Activated CD4-positive, alpha-beta memory T cell treated with anti-CD3 and anti-CD28 coated beads for 36 hours (primary cell): ENCODE results near the gene RABGAP1L. TPM values are rescaled to one million over a fixed set of nuclear protein-coding genes. Genes with fewer than 3 reads are reported as not detected.
A peak's percentile ranks its signal among the peaks of the same experiment; 100 is the strongest.
"Not testable (repeated sequence)": the region's sequence is repeated elsewhere in the genome, so short reads cannot be mapped to it uniquely, and the experiment has no call there.

ENCODE experiments used
- CTCF ChIA-PET: fragments of 350-600 bp; sonication (Branson Sonifier 250); formaldehyde crosslinking; loops from one replicate; lab custom pipeline; 2021; ENCODE audit warnings: antibody characterized with exemption, inconsistent platforms; lab: Charles Lee
- POLR2A ChIA-PET: fragments of 350-600 bp; sonication (Branson Sonifier 250); formaldehyde crosslinking; loops from one replicate; lab custom pipeline; 2021; ENCODE audit warnings: antibody characterized with exemption; lab: Charles Lee
- DNase-seq: peaks from one replicate; pipeline ENCODE4 v3.0.0-alpha.2; 2020
- H3K27ac Mint-ChIP-seq: one replicate; pipeline ENCODE4 v1.8.0; 2021; ENCODE audit warnings: mixed read lengths
- H3K27me3 Mint-ChIP-seq: one replicate; pipeline ENCODE4 v1.8.0; 2021; ENCODE audit warnings: mixed read lengths
- H3K36me3 Mint-ChIP-seq: one replicate; pipeline ENCODE4 v1.8.0; 2021; ENCODE audit warnings: mixed read lengths
- H3K4me1 Mint-ChIP-seq: one replicate; pipeline ENCODE4 v1.8.0; 2021; ENCODE audit warnings: low read depth, mixed read lengths
- H3K4me3 Mint-ChIP-seq: one replicate; pipeline ENCODE4 v1.8.0; 2021; ENCODE audit warnings: mild to moderate bottlenecking, mixed read lengths
- H3K9me3 Mint-ChIP-seq: one replicate; pipeline ENCODE4 v1.8.0; 2021; ENCODE audit warnings: mixed read lengths
- intact Hi-C: fragments of 100-400 bp; cut with micrococcal nuclease; formaldehyde crosslinking; loops from one replicate; pipeline ENCODE4 v1.15.1; 2023
- total RNA-seq, 2 experiments: library from RNA; stranded (reverse); gene quantifications; one replicate each; pipeline ENCODE4 v1.2.3, GENCODE V29; 2021

RABGAP1L gene
- total RNA-seq, 2 experiments from 2014 or later: 30.5 to 30.9 TPM

DNA sequence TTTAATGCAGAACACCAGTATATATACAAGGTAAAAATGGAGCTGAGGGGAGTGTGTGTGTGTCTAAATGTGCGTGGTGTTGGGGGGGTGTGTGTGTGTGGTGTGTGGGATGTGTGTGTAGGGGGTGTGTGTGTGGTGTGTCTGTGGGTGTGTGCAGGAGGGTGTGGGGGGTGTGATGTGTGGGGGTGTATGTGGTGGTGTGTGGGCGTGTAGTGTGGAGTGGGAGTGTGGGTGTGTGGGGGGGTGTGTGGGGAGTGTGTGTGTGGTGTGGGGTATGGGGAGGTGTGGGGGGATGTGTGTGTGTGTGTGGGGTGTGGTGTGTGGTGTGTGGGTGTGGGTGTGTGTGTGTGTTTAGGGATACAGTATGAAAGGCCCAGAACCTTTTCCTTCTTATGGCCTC is 638.1 kb downstream of the RABGAP1L start:
- no peak for DNase-seq
- intact Hi-C loops: no loop called here
- no peaks in the 10 kb centered on the region for H3K9me3 Mint-ChIP-seq
- H3K4me3 Mint-ChIP-seq: no peak overlapping the region
- no peaks in the 10 kb centered on the region for H3K27me3 Mint-ChIP-seq
- ChIA-PET POLR2A (no interaction called here), CTCF (interaction anchor here (1.5 kb wide), 1 partner anchor 185 kb away, joined by 3 read pairs; no protein-coding TSS in a partner anchor)
- H3K4me1 Mint-ChIP-seq: peaks cover 2% of the 10 kb centered on the region
- H3K36me3 Mint-ChIP-seq: no peaks in the 10 kb centered on the region
- no peak overlapping the region for H3K27ac Mint-ChIP-seq

- Mint-ChIP-seq H3K4me1 (peaks cover 5% of the 10 kb centered on the region), H3K9me3 (no peaks in the 10 kb centered on the region), H3K36me3 (no peaks in the 10 kb centered on the region), H3K27me3 (no peaks in the 10 kb centered on the region), H3K4me3 (no peak overlapping the region), H3K27ac (no peak overlapping the region)
- DNase-seq: no peak
- CTCF ChIA-PET: interaction anchor here (1.1 to 2.1 kb wide), 6 partner anchors 17 to 230 kb away, joined by 3 to 6 read pairs (median 6); no protein-coding TSS in a partner anchor
- intact Hi-C loops: loop anchor here (1.0 kb wide), 4 partner anchors 16 to 200 kb away; partner anchors contain the start of gene CACYBP
- POLR2A ChIA-PET: interaction anchor here (0.8 to 2.1 kb wide), 8 partner anchors 11 to 224 kb away, joined by 3 to 18 read pairs (median 6); partner anchors contain the start of genes CACYBP and MRPS14
These were observed 639.8 kb downstream of the RABGAP1L start for GRCh38 chr1:174799136-174799479.

DNA sequence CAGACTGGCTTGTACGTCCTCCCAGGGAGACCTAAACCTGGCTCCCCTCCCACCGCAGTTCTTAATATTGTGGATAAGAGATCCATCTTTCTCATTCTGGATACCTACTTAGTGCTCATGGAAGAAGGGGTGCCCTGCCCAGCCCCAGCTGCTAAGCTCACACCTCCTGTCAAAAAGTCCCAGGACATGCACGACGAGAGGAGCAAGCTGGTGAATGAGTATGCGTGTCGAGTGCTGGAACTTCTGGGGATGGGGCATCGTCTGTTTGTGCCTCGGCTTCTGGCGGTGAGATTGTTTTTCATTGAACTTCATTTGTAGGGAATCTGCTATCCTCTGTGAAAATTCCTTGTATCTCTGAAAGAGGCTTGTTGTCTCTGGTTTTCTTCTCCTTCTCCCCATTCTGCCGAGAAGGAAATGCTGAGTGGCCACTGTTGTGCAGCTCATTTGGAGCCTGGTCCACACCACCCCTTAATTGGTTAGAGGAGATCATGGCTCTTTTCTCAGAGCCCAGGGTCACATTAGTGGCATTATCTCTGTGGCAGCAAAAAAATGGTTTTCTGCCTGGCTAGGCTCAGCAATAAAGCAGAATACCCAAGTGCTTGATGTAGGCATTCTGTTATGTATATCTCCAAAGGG is 641.0 kb downstream of the RABGAP1L start:
- CTCF ChIA-PET: interaction anchor here (1.0 to 2.1 kb wide), 10 partner anchors 11 to 229 kb away, joined by 3 to 6 read pairs (median 4); no protein-coding TSS in a partner anchor
- Mint-ChIP-seq H3K4me1 (peaks cover 5% of the 10 kb centered on the region), H3K9me3 (no peaks in the 10 kb centered on the region), H3K4me3 (no peak overlapping the region), H3K27me3 (no peaks in the 10 kb centered on the region), H3K27ac (no peak overlapping the region), H3K36me3 (no peaks in the 10 kb centered on the region)
- peak; percentile 33 for DNase-seq
- POLR2A ChIA-PET: interaction anchor here (0.7 to 2.1 kb wide), 8 partner anchors 10 to 199 kb away, joined by 3 to 18 read pairs (median 5); partner anchors contain the start of gene CACYBP
- intact Hi-C loops: no loop called here

GRCh38 chr1:174800876-174801275 is 641.6 kb downstream of the RABGAP1L start:
- peaks cover 5% of the 10 kb centered on the region for H3K4me1 Mint-ChIP-seq
- ChIA-PET POLR2A (interaction anchor here (1.9 to 2.1 kb wide), 2 partner anchors 17 to 199 kb away, joined by 6 to 18 read pairs; partner anchors contain the start of gene CACYBP), CTCF (interaction anchor here (1.2 kb wide), 1 partner anchor 12 kb away, joined by 5 read pairs; no protein-coding TSS in a partner anchor)
- no peak overlapping the region for H3K4me3 Mint-ChIP-seq
- no peaks in the 10 kb centered on the region for H3K9me3 Mint-ChIP-seq
- intact Hi-C loops: no loop called here
- no peak overlapping the region for H3K27ac Mint-ChIP-seq
- DNase-seq: no peak
- no peaks in the 10 kb centered on the region for H3K36me3 Mint-ChIP-seq
- no peaks in the 10 kb centered on the region for H3K27me3 Mint-ChIP-seq

DNA sequence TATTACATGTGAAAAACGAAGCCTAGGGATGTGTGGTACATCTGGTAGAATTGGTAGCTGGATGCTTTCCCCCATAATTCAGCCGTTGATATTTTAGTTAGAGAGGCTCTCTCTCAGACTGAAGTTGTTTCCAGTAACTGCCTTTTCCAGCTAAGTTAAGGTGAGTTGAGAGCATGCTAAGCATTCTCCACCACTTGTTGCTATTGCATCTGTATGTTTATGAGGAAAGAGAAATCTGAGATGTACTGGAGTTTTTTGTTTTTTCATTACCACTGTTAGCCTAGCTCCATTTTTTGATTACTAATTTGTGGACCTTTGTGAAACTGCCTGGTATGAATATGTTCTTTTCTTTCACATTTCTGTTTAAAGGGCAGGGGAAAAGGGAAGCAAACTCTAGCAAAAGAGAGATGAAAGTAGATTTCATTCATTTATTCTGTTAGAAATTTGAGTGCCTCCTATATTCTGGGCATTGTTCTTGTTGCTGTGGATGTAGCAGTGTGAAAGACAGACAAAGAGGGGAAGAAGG is 650.5 kb downstream of the RABGAP1L start:
- no peaks in the 10 kb centered on the region for H3K27me3 Mint-ChIP-seq
- CTCF ChIA-PET: interaction anchor here (0.7 to 0.9 kb wide), 3 partner anchors 12 to 220 kb away, joined by 3 to 4 read pairs (median 4); no protein-coding TSS in a partner anchor
- DNase-seq: no peak
- no peak overlapping the region for H3K4me3 Mint-ChIP-seq
- intact Hi-C loops: no loop called here
- H3K9me3 Mint-ChIP-seq: no peaks in the 10 kb centered on the region
- peak overlapping the region; percentile 11 for H3K27ac Mint-ChIP-seq
- POLR2A ChIA-PET: interaction anchor here (1.6 kb wide), 1 partner anchor 10 kb away, joined by 8 read pairs; no protein-coding TSS in a partner anchor
- H3K4me1 Mint-ChIP-seq: peaks cover 9% of the 10 kb centered on the region
- H3K36me3 Mint-ChIP-seq: peaks cover 5% of the 10 kb centered on the region

DNA sequence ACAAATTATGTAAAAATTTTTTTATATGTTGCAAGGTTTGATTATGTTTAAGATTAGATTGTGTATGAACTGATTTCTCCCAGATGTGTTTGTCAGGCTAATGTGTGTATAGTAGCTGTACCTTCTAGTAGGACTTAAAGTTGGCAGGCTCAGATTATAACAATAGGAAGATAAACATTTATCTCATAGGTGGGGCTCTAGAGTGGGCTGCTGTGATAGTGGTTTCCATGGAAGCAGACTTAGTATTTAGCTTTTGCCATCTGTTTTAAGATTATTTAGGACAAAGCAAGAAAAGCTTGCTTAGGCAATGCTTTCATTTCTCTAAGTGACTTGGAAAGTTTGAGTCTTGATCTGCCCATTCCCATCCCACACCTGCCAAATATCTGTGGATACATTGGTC is 652.7 kb downstream of the RABGAP1L start:
- H3K4me3 Mint-ChIP-seq: no peak overlapping the region
- intact Hi-C loops: no loop called here
- DNase-seq: no peak
- no peaks in the 10 kb centered on the region for H3K9me3 Mint-ChIP-seq
- POLR2A ChIA-PET: interaction anchor here (1.0 kb wide), 1 partner anchor 13 kb away, joined by 3 read pairs; no protein-coding TSS in a partner anchor
- peaks cover 7% of the 10 kb centered on the region for H3K36me3 Mint-ChIP-seq
- H3K27ac Mint-ChIP-seq: no peak overlapping the region
- H3K4me1 Mint-ChIP-seq: peaks cover 15% of the 10 kb centered on the region
- no peaks in the 10 kb centered on the region for H3K27me3 Mint-ChIP-seq
- CTCF ChIA-PET: interaction anchor here (0.8 to 1.6 kb wide), 3 partner anchors 12 to 171 kb away, joined by 3 to 5 read pairs (median 3); no protein-coding TSS in a partner anchor

DNA sequence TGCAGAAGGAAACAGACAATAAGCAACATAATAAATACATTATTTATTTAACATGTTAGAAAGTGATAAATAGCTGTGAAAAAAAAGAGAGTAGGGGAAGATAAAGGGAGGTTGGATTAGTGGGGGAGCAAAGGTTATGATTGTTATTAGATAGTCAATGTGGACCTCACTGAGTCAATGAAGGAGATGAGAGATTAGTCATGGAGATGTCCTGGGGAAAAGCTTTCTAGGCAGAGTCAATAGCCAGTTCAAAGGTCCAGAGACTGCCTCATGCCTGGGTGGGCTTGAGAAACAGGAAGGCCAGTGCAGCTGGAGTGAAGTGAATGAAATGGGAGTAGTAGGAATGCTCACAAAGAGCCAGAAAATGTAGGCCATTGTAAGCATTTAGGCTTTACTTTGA is 653.3 kb downstream of the RABGAP1L start:
- intact Hi-C loops: no loop called here
- no peak overlapping the region for H3K27ac Mint-ChIP-seq
- no peaks in the 10 kb centered on the region for H3K9me3 Mint-ChIP-seq
- peaks cover 7% of the 10 kb centered on the region for H3K36me3 Mint-ChIP-seq
- CTCF ChIA-PET: interaction anchor here (0.8 to 1.6 kb wide), 3 partner anchors 12 to 170 kb away, joined by 3 to 5 read pairs (median 3); no protein-coding TSS in a partner anchor
- H3K4me3 Mint-ChIP-seq: no peak overlapping the region
- no peak for DNase-seq
- H3K27me3 Mint-ChIP-seq: no peaks in the 10 kb centered on the region
- H3K4me1 Mint-ChIP-seq: peaks cover 20% of the 10 kb centered on the region
- POLR2A ChIA-PET: interaction anchor here (1.0 kb wide), 1 partner anchor 13 kb away, joined by 3 read pairs; no protein-coding TSS in a partner anchor

- no peak overlapping the region for H3K4me3 Mint-ChIP-seq
- H3K9me3 Mint-ChIP-seq: no peaks in the 10 kb centered on the region
- H3K4me1 Mint-ChIP-seq: peaks cover 33% of the 10 kb centered on the region
- POLR2A ChIA-PET: interaction anchor here (1.0 to 1.1 kb wide), 2 partner anchors 16 to 185 kb away, joined by 6 read pairs; partner anchors contain the start of gene CACYBP
- intact Hi-C loops: loop anchor here (1.0 to 5.0 kb wide), 2 partner anchors 16 to 182 kb away; partner anchors contain the start of gene CACYBP
- peaks cover 5% of the 10 kb centered on the region for H3K36me3 Mint-ChIP-seq
- no peak overlapping the region for H3K27ac Mint-ChIP-seq
- DNase-seq: peak; percentile 60
- CTCF ChIA-PET: interaction anchor here (1.4 to 1.7 kb wide), 3 partner anchors 15 to 214 kb away, joined by 3 to 5 read pairs (median 3); no protein-coding TSS in a partner anchor
- no peaks in the 10 kb centered on the region for H3K27me3 Mint-ChIP-seq
These were observed 655.7 kb downstream of the RABGAP1L start for GRCh38 chr1:174815036-174815435.

DNA sequence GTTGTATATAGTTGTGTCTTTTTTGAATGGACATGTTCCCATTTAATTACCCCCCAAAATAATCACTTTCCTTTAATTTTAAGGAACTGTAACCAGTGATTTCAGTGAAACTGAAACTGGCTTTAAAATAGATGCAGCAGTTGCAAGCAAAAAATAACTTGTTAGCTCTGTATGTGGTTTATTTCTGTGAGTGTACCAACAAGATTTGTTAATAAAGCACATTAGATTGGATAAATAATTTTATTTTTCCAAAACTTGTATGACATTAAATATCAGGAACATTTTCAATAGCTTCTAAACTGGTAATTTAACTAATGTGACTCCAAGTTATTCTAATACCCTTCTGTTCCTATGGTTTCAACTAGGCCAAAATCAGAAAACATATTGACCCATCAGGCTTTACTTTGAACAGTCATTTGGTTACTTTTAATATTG is 656.2 kb downstream of the RABGAP1L start:
- Mint-ChIP-seq H3K36me3 (peaks cover 5% of the 10 kb centered on the region), H3K4me1 (peaks cover 30% of the 10 kb centered on the region), H3K27me3 (no peaks in the 10 kb centered on the region), H3K27ac (no peak overlapping the region), H3K9me3 (no peaks in the 10 kb centered on the region), H3K4me3 (no peak overlapping the region)
- DNase-seq: no peak
- POLR2A ChIA-PET: interaction anchor here (1.0 kb wide), 1 partner anchor 16 kb away, joined by 6 read pairs; no protein-coding TSS in a partner anchor
- CTCF ChIA-PET: interaction anchor here (1.4 to 1.7 kb wide), 3 partner anchors 16 to 214 kb away, joined by 3 to 5 read pairs (median 3); no protein-coding TSS in a partner anchor
- intact Hi-C loops: loop anchor here (1.0 to 5.0 kb wide), 2 partner anchors 16 to 182 kb away; partner anchors contain the start of gene CACYBP

- H3K9me3 Mint-ChIP-seq, H3K4me3 Mint-ChIP-seq, H3K27me3 Mint-ChIP-seq, POLR2A ChIA-PET, H3K27ac Mint-ChIP-seq, H3K36me3 Mint-ChIP-seq, DNase-seq: not testable (repeated sequence)
- CTCF ChIA-PET: interaction anchor here (1.6 kb wide), 1 partner anchor 17 kb away, joined by 3 read pairs; no protein-coding TSS in a partner anchor
- intact Hi-C loops: loop anchor here (5.0 kb wide), 1 partner anchor 181 kb away; the partner anchor contains the start of gene CACYBP
- H3K4me1 Mint-ChIP-seq: peaks cover 29% of the 10 kb centered on the region
These were observed 657.3 kb downstream of the RABGAP1L start for GRCh38 chr1:174816621-174817020.

DNA sequence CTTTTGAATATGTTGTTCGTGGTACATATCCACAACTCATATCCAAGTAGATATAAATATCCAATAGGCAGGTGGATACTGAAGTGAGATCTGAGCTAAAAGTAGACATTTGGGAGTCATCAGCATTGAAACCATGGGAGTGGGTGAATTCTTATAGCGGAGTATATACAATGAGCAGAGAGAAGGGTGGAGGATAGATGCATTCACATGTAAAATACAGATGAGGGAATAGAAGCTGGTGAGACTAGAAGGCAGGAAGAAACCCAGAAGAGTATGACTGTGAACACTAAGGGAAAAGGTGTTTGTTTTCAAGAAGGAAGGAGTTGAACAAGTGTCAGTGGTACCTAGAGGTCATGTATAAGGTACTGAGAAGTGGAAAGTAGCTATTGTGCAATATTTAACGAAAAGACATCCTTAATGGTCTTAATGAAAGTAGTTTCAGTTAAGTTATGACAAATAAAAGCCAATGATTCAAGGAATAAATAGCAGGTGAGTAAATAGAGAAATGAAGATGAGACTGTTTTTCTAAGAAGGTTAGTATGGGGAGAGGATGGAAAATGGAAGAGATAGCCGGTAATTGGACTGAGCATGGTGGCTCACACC is 658.8 kb downstream of the RABGAP1L start:
- POLR2A ChIA-PET: interaction anchor here (0.9 to 1.1 kb wide), 2 partner anchors 18 to 150 kb away, joined by 3 to 6 read pairs; no protein-coding TSS in a partner anchor
- H3K36me3 Mint-ChIP-seq: peaks cover 4% of the 10 kb centered on the region
- no peaks in the 10 kb centered on the region for H3K9me3 Mint-ChIP-seq
- H3K27me3 Mint-ChIP-seq: no peaks in the 10 kb centered on the region
- H3K27ac Mint-ChIP-seq: no peak overlapping the region
- H3K4me3 Mint-ChIP-seq: no peak overlapping the region
- peaks cover 29% of the 10 kb centered on the region for H3K4me1 Mint-ChIP-seq
- no peak for DNase-seq
- intact Hi-C loops: loop anchor here (2.0 to 5.0 kb wide), 3 partner anchors 23 to 179 kb away; partner anchors contain the start of gene CACYBP
- CTCF ChIA-PET: interaction anchor here (0.6 to 1.0 kb wide), 2 partner anchors 56 to 165 kb away, joined by 4 read pairs; no protein-coding TSS in a partner anchor
